ENCODE results near the gene TLCD4.
"Not testable (repeated sequence)": the region's sequence is repeated elsewhere in the genome, so short reads cannot be mapped to it uniquely, and the experiment has no call there.

Gene TLCD4

DNA sequence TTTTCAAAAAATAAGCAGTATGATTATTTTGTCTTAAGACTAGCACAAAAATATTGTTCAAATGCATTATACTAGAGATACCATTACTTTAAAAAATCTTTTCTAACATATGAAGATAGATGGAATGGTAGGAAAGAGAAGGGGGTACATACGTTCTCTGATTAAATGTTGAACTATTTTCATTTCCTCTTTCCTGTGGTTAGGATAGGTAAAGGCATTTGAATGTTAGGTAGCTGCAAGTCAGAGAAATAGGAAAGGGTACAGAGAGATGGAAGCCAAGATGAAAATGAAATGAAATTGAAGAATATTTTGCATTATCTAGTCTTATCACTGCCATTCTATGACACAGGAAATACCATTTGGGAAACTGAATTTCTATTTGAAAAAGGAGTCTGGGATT lies 28.3 kb downstream of the TLCD4 start:
- in situ Hi-C loops (cut with HindIII; ENCODE audit: low sequenced_read_pairs): no loop called here

DNA sequence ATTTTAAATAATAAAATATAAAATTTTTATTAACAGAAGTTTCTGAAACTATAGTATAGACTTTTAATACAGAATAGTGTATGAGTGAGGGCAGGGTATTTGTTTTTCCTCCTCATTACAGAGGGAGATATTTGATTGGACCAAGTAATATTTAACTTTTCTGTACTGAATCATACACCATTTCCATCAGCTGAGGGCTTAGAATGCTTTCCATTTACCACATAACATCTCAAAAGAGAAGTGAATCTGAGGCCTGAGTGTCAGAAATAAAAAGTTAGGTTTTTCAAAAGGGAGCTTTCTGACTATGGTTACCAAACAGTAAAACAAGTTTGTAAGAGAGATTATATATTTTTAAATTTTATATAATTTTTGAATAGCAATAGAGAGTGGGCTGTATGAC lies 29.5 kb downstream of the TLCD4 start:
- in situ Hi-C loops (cut with HindIII; ENCODE audit: low sequenced_read_pairs): no loop called here

DNA sequence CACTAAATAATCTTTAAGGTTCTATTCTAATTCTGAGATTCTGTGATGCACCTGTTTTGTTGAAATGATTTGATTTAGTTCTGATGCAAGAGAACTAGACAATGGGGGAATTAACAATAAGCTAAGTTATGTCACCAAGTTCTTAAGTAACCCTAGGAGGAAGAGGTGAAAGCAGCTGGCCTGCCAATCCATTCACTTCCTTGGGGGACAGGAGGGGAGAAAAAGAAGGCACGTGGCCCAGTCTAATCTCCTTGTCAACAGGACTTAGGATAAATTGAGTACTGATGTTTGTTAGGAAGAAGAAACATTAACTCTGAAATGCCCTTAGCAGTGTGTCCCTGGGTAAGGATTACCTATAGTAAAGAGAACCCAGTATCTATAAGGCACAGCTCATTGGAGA lies 36.9 kb downstream of the TLCD4 start:
- in situ Hi-C loops (cut with HindIII; ENCODE audit: low sequenced_read_pairs): no loop called here

DNA sequence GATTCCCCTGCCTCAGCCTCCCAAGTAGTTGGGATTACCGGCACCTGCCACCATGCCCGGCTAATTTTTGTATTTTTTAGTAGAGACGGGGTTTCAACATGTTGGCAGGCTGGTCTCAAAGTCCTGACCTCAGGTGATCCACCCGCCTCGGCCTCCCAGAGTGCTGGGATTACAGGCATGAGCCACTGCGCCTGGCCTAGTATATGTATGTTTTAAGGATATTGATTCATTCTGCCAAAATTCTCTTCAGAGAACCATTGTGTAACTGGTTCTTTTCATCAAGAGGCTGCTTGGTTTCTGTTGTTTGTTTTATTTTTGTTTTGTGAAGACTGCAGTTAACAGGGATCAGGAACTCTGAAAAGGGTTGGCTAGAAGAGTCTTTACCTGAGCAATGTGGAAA lies 48.4 kb downstream of the TLCD4 start:
- in situ Hi-C loops (cut with HindIII; ENCODE audit: low sequenced_read_pairs): not testable (repeated sequence)
